Duodenal mucosa (tissue), 2 donors: ENCODE data around the gene COL8A1.

ENCODE experiments used
- H3K27ac ChIP-seq: one replicate; pipeline ENCODE4 v1.7.0; 2013; ENCODE audit warnings: low read depth, low read length
- H3K27me3 ChIP-seq, 2 donors: one replicate each; pipeline ENCODE4 v1.7.0; 2013; ENCODE audit warnings: low read length in 2 of 2, control low read depth in 1 of 2; ENCODE audit not compliant: insufficient read depth in 2 of 2, control insufficient read depth in 1 of 2
- H3K36me3 ChIP-seq, 2 donors: one replicate each; pipeline ENCODE4 v1.7.0; 2013; ENCODE audit warnings: low read length in 2 of 2, control low read depth in 1 of 2; ENCODE audit not compliant: insufficient read depth in 2 of 2, control insufficient read depth in 1 of 2
- H3K4me1 ChIP-seq, 2 donors: one replicate each; pipeline ENCODE4 v1.7.0; 2013; ENCODE audit warnings: low read length in 2 of 2, control low read depth in 1 of 2; ENCODE audit not compliant: insufficient read depth in 2 of 2, control insufficient read depth in 1 of 2
- H3K4me3 ChIP-seq, 2 donors: one replicate each; pipeline ENCODE4 v1.7.0; 2013; ENCODE audit warnings: low read length in 2 of 2, low read depth in 1 of 2
- H3K9ac ChIP-seq, 2 donors: one replicate each; pipeline ENCODE4 v1.7.0; 2013; ENCODE audit warnings: low read length in 2 of 2, low read depth in 1 of 2
- H3K9me3 ChIP-seq, 2 donors: one replicate each; pipeline ENCODE4 v1.7.0; 2013; ENCODE audit warnings: low read length in 2 of 2, control low read depth in 1 of 2; ENCODE audit not compliant: control insufficient read depth in 1 of 2

The COL8A1 gene

GRCh38 chr3:99648101-99648500 is 9.7 kb downstream of the COL8A1 start:
- Histone ChIP-seq H3K27me3 (no peaks in the 10 kb centered on the region), H3K9ac (no peak overlapping the region), H3K27ac (no peak overlapping the region), H3K4me3 (no peak overlapping the region), H3K9me3 (no peaks in the 10 kb centered on the region), H3K4me1 (no peaks in the 10 kb centered on the region), H3K36me3 (no peaks in the 10 kb centered on the region)

GRCh38 chr3:99648516-99648915 is 10.1 kb downstream of the COL8A1 start:
- H3K9me3 ChIP-seq = no peaks in the 10 kb centered on the region
- no peaks in the 10 kb centered on the region for H3K4me1 ChIP-seq
- H3K9ac ChIP-seq = no peak overlapping the region
- no peaks in the 10 kb centered on the region for H3K36me3 ChIP-seq
- H3K27me3 ChIP-seq = no peaks in the 10 kb centered on the region
- H3K27ac ChIP-seq = no peak overlapping the region
- no peak overlapping the region for H3K4me3 ChIP-seq

GRCh38 chr3:99651531-99651930 is 13.1 kb downstream of the COL8A1 start:
- no peaks in the 10 kb centered on the region for H3K4me1 ChIP-seq
- H3K27me3 ChIP-seq = no peaks in the 10 kb centered on the region
- H3K4me3 ChIP-seq = no peak overlapping the region
- no peak overlapping the region for H3K27ac ChIP-seq
- no peaks in the 10 kb centered on the region for H3K9me3 ChIP-seq
- no peak overlapping the region for H3K9ac ChIP-seq
- H3K36me3 ChIP-seq = no peaks in the 10 kb centered on the region

- H3K27me3 ChIP-seq = no peaks in the 10 kb centered on the region
- no peak overlapping the region for H3K9ac ChIP-seq
- H3K36me3 ChIP-seq = no peaks in the 10 kb centered on the region
- H3K9me3 ChIP-seq = no peaks in the 10 kb centered on the region
- H3K27ac ChIP-seq = no peak overlapping the region
- no peaks in the 10 kb centered on the region for H3K4me1 ChIP-seq
- H3K4me3 ChIP-seq = no peak overlapping the region
Observed at GRCh38 chr3:99656624-99657023, 18.2 kb downstream of the COL8A1 start.

GRCh38 chr3:99658274-99658673 is 19.9 kb downstream of the COL8A1 start:
- Histone ChIP-seq H3K27ac (no peak overlapping the region), H3K27me3 (no peaks in the 10 kb centered on the region), H3K9me3 (no peaks in the 10 kb centered on the region), H3K4me1 (no peaks in the 10 kb centered on the region), H3K9ac (no peak overlapping the region), H3K36me3 (no peaks in the 10 kb centered on the region), H3K4me3 (no peak overlapping the region)

GRCh38 chr3:99659032-99659431 is 20.6 kb downstream of the COL8A1 start:
- H3K27me3 ChIP-seq = no peaks in the 10 kb centered on the region
- no peak overlapping the region for H3K4me3 ChIP-seq
- H3K9me3 ChIP-seq = no peaks in the 10 kb centered on the region
- no peaks in the 10 kb centered on the region for H3K4me1 ChIP-seq
- no peak overlapping the region for H3K27ac ChIP-seq
- no peak overlapping the region for H3K9ac ChIP-seq
- H3K36me3 ChIP-seq = no peaks in the 10 kb centered on the region

- H3K4me1 ChIP-seq = no peaks in the 10 kb centered on the region
- H3K36me3 ChIP-seq = no peaks in the 10 kb centered on the region
- no peak overlapping the region for H3K9ac ChIP-seq
- no peak overlapping the region for H3K27ac ChIP-seq
- no peak overlapping the region for H3K4me3 ChIP-seq
- no peaks in the 10 kb centered on the region for H3K9me3 ChIP-seq
- H3K27me3 ChIP-seq = no peaks in the 10 kb centered on the region
Observed at GRCh38 chr3:99659951-99660350, 21.6 kb downstream of the COL8A1 start.

- Histone ChIP-seq H3K27me3 (no peaks in the 10 kb centered on the region), H3K4me3 (no peak overlapping the region), H3K4me1 (no peaks in the 10 kb centered on the region), H3K36me3 (no peaks in the 10 kb centered on the region), H3K9me3 (no peaks in the 10 kb centered on the region), H3K27ac (no peak overlapping the region), H3K9ac (no peak overlapping the region)
Observed at GRCh38 chr3:99662838-99663570, 24.6 kb downstream of the COL8A1 start.

GRCh38 chr3:99663977-99664376 is 25.6 kb downstream of the COL8A1 start:
- H3K27me3 ChIP-seq = no peaks in the 10 kb centered on the region
- no peaks in the 10 kb centered on the region for H3K4me1 ChIP-seq
- H3K9ac ChIP-seq = no peak overlapping the region
- no peak overlapping the region for H3K4me3 ChIP-seq
- no peak overlapping the region for H3K27ac ChIP-seq
- no peaks in the 10 kb centered on the region for H3K9me3 ChIP-seq
- H3K36me3 ChIP-seq = no peaks in the 10 kb centered on the region

- no peak overlapping the region for H3K27ac ChIP-seq
- H3K4me1 ChIP-seq = no peaks in the 10 kb centered on the region
Observed at GRCh38 chr3:99665017-99665416, 26.6 kb downstream of the COL8A1 start.

GRCh38 chr3:99666201-99666600 is 27.8 kb downstream of the COL8A1 start:
- Histone ChIP-seq H3K36me3 (no peaks in the 10 kb centered on the region), H3K9me3 (no peaks in the 10 kb centered on the region), H3K9ac (no peak overlapping the region), H3K4me3 (no peak overlapping the region), H3K27ac (no peak overlapping the region), H3K27me3 (no peaks in the 10 kb centered on the region), H3K4me1 (no peaks in the 10 kb centered on the region)

More at GRCh38 chr3:99665017-99665416, 26.6 kb downstream of the COL8A1 start:
- no peaks in the 10 kb centered on the region for H3K27me3 ChIP-seq
- H3K4me3 ChIP-seq = no peak overlapping the region
- H3K9ac ChIP-seq = no peak overlapping the region
- H3K9me3 ChIP-seq = no peaks in the 10 kb centered on the region
- no peaks in the 10 kb centered on the region for H3K36me3 ChIP-seq
